ENCODE data around the gene HTR3B.
"Not testable (repeated sequence)": the region's sequence is repeated elsewhere in the genome, so short reads cannot be mapped to it uniquely, and the experiment has no call there.

Gene HTR3B

GRCh38 chr11:113942256-113942655 lies 37.7 kb downstream of the HTR3B start:
- H2AFZ ChIP-seq (ENCODE audit: low read length) = no peak overlapping the region
- H3K4me3 ChIP-seq (ENCODE audit: low read length, poor library complexity, severe bottlenecking) = no peak overlapping the region

GRCh38 chr11:113946162-113946561 lies 41.6 kb downstream of the HTR3B start:
- not testable (repeated sequence) for H3K36me3 ChIP-seq (ENCODE audit: insufficient read depth, low read length); H2AFZ ChIP-seq (ENCODE audit: low read length); H3K27me3 ChIP-seq (ENCODE audit: insufficient read depth, low read length, poor library complexity, severe bottlenecking); H3K79me2 ChIP-seq (ENCODE audit: insufficient read depth, low read length); H3F3A ChIP-seq (ENCODE audit: low read depth); H3K4me3 ChIP-seq (ENCODE audit: low read length, poor library complexity, severe bottlenecking); H3K9me2 ChIP-seq (replicated peaks; ENCODE audit: low read depth, low read length); H3K9ac ChIP-seq (ENCODE audit: low read depth, low read length, poor library complexity, severe bottlenecking); H3K4me1 ChIP-seq (ENCODE audit: insufficient read depth, low read length, poor library complexity, severe bottlenecking); H3K4me2 ChIP-seq (ENCODE audit: low read depth, low read length, poor library complexity, severe bottlenecking); H4K20me1 ChIP-seq (ENCODE audit: insufficient read depth, low read length, poor library complexity, severe bottlenecking); H3K9me3 ChIP-seq (ENCODE audit: insufficient read depth, low read depth, low read length)

More at GRCh38 chr11:113942256-113942655, 37.7 kb downstream of the HTR3B start:
- H3K79me2 ChIP-seq (ENCODE audit: insufficient read depth, low read length) = no peaks in the 10 kb centered on the region
- H3K9me3 ChIP-seq (ENCODE audit: insufficient read depth, low read depth, low read length) = no peaks in the 10 kb centered on the region
- H3K4me1 ChIP-seq (ENCODE audit: insufficient read depth, low read length, poor library complexity, severe bottlenecking) = no peaks in the 10 kb centered on the region
- H3K27me3 ChIP-seq (ENCODE audit: insufficient read depth, low read length, poor library complexity, severe bottlenecking) = no peaks in the 10 kb centered on the region
- H3K9me2 ChIP-seq (replicated peaks; ENCODE audit: low read depth, low read length) = no peaks in the 10 kb centered on the region
- H3K4me2 ChIP-seq (ENCODE audit: low read depth, low read length, poor library complexity, severe bottlenecking) = no peak overlapping the region
- no peaks in the 10 kb centered on the region for H3F3A ChIP-seq (ENCODE audit: low read depth)
- H3K36me3 ChIP-seq (ENCODE audit: insufficient read depth, low read length) = no peaks in the 10 kb centered on the region
- TF ChIP-seq CTCF (conservative IDR thresholded peaks at IDR 0.05; ENCODE audit: low read length) (no peak), EZH2phosphoT487 (IDR thresholded peaks at IDR 0.05; ENCODE audit: borderline replicate concordance) (no peak)
- no peak overlapping the region for H3K9ac ChIP-seq (ENCODE audit: low read depth, low read length, poor library complexity, severe bottlenecking)
- no peaks in the 10 kb centered on the region for H4K20me1 ChIP-seq (ENCODE audit: insufficient read depth, low read length, poor library complexity, severe bottlenecking)

- no peaks in the 10 kb centered on the region for H3K27me3 ChIP-seq (ENCODE audit: insufficient read depth, low read length, poor library complexity, severe bottlenecking)
- no peaks in the 10 kb centered on the region for H3K4me1 ChIP-seq (ENCODE audit: insufficient read depth, low read length, poor library complexity, severe bottlenecking)
- no peaks in the 10 kb centered on the region for H3K36me3 ChIP-seq (ENCODE audit: insufficient read depth, low read length)
- no peak overlapping the region for H3K4me3 ChIP-seq (ENCODE audit: low read length, poor library complexity, severe bottlenecking)
- no peak overlapping the region for H3K9ac ChIP-seq (ENCODE audit: low read depth, low read length, poor library complexity, severe bottlenecking)
- H3K9me2 ChIP-seq (replicated peaks; ENCODE audit: low read depth, low read length) = no peaks in the 10 kb centered on the region
- no peaks in the 10 kb centered on the region for H3F3A ChIP-seq (ENCODE audit: low read depth)
- TF ChIP-seq CTCF (conservative IDR thresholded peaks at IDR 0.05; ENCODE audit: low read length) (no peak), EZH2phosphoT487 (IDR thresholded peaks at IDR 0.05; ENCODE audit: borderline replicate concordance) (no peak)
- H2AFZ ChIP-seq (ENCODE audit: low read length) = no peak overlapping the region
- no peaks in the 10 kb centered on the region for H4K20me1 ChIP-seq (ENCODE audit: insufficient read depth, low read length, poor library complexity, severe bottlenecking)
- no peaks in the 10 kb centered on the region for H3K9me3 ChIP-seq (ENCODE audit: insufficient read depth, low read depth, low read length)
- H3K79me2 ChIP-seq (ENCODE audit: insufficient read depth, low read length) = no peaks in the 10 kb centered on the region
- H3K4me2 ChIP-seq (ENCODE audit: low read depth, low read length, poor library complexity, severe bottlenecking) = no peak overlapping the region
These were observed 43.4 kb downstream of the HTR3B start for GRCh38 chr11:113947994-113948393.

- H4K20me1 ChIP-seq (ENCODE audit: insufficient read depth, low read length, poor library complexity, severe bottlenecking) = no peaks in the 10 kb centered on the region
- H3K79me2 ChIP-seq (ENCODE audit: insufficient read depth, low read length) = no peaks in the 10 kb centered on the region
- H3K4me2 ChIP-seq (ENCODE audit: low read depth, low read length, poor library complexity, severe bottlenecking) = no peak overlapping the region
- H3K4me3 ChIP-seq (ENCODE audit: low read length, poor library complexity, severe bottlenecking) = no peak overlapping the region
- no peaks in the 10 kb centered on the region for H3K4me1 ChIP-seq (ENCODE audit: insufficient read depth, low read length, poor library complexity, severe bottlenecking)
- no peaks in the 10 kb centered on the region for H3K36me3 ChIP-seq (ENCODE audit: insufficient read depth, low read length)
- H3K9ac ChIP-seq (ENCODE audit: low read depth, low read length, poor library complexity, severe bottlenecking) = no peak overlapping the region
- no peaks in the 10 kb centered on the region for H3K9me2 ChIP-seq (replicated peaks; ENCODE audit: low read depth, low read length)
- no peak overlapping the region for H2AFZ ChIP-seq (ENCODE audit: low read length)
- H3K9me3 ChIP-seq (ENCODE audit: insufficient read depth, low read depth, low read length) = no peaks in the 10 kb centered on the region
- no peaks in the 10 kb centered on the region for H3K27me3 ChIP-seq (ENCODE audit: insufficient read depth, low read length, poor library complexity, severe bottlenecking)
- TF ChIP-seq CTCF (conservative IDR thresholded peaks at IDR 0.05; ENCODE audit: low read length) = no peak
- no peaks in the 10 kb centered on the region for H3F3A ChIP-seq (ENCODE audit: low read depth)
These were observed 45.3 kb downstream of the HTR3B start for GRCh38 chr11:113949891-113950290.
